Measurements from ENCODE around the gene CD44.

DNA sequence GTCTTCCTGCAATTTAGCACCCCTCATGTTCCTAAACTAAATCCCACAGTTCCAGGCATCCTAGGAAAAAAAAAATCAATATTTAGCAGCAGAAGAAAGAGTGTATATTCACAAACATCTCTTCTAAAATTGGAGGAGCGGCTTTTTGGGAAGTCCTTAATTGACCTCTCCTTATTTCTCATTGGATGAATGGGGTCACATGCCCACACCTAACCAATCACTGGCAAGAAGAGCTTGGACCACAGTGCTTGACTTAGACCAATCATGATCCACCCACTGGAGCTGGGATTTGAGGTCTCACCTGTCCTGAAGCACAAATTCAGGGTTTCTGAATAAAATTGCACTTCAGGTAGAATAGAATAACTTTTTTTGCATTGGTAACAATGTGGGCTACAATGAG is 16.0 kb downstream of the CD44 start:
- TF ChIP-seq, protein P1, sequence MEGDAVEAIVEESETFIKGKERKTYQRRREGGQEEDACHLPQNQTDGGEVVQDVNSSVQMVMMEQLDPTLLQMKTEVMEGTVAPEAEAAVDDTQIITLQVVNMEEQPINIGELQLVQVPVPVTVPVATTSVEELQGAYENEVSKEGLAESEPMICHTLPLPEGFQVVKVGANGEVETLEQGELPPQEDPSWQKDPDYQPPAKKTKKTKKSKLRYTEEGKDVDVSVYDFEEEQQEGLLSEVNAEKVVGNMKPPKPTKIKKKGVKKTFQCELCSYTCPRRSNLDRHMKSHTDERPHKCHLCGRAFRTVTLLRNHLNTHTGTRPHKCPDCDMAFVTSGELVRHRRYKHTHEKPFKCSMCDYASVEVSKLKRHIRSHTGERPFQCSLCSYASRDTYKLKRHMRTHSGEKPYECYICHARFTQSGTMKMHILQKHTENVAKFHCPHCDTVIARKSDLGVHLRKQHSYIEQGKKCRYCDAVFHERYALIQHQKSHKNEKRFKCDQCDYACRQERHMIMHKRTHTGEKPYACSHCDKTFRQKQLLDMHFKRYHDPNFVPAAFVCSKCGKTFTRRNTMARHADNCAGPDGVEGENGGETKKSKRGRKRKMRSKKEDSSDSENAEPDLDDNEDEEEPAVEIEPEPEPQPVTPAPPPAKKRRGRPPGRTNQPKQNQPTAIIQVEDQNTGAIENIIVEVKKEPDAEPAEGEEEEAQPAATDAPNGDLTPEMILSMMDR (IDR thresholded peaks at IDR 0.05) = no peak
- TF ChIP-seq POLR2AphosphoS5 (IDR thresholded peaks at IDR 0.05) = no peak
